ENCODE measurements around the gene PHOX2A.
"Not testable (repeated sequence)": the region's sequence is repeated elsewhere in the genome, so short reads cannot be mapped to it uniquely, and the experiment has no call there.

The PHOX2A gene

DNA sequence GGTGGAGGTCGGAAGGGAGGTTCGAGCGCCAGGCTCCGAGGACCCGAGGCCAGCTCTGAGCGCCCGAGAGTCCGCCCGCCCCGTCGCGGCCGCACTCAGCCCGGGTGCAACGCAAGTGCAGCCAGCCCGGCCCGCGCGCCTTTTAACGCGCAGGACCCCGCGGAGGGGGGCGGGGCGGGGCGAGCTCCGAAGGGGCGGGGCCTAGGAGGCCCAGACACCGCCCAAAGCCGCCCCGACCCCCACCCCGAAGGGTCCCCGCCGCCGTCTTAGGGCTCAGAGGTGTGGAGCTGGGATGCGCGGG, at the start of gene PHOX2A:
PHOX2A (minus strand) TSS at position 117 of the 301 bp plus-strand sequence. CDS start 172 bp downstream, outside the sequence.
- DNase-seq: no peak

DNA sequence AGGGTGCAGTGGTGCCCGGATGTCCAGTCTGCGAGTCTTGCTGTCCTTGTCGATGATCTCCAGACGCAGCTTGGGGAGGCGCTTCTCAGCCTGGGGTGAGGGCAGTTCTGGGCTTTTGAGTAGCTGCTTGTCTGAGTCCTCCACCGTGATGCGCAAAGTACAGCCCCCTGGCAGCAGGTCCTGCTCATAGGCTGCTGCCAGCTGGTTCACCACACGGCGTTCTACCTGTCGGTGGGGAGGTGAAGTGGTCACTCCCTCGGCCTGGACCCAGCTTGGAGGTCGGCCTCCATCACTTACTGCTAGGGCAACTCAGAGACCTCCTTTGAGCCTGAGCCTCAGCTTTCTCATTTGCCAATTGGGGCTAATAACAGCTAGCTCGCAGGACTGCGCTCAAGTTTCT, 49.4 kb upstream of the PHOX2A start:
- no peak for DNase-seq

DNA sequence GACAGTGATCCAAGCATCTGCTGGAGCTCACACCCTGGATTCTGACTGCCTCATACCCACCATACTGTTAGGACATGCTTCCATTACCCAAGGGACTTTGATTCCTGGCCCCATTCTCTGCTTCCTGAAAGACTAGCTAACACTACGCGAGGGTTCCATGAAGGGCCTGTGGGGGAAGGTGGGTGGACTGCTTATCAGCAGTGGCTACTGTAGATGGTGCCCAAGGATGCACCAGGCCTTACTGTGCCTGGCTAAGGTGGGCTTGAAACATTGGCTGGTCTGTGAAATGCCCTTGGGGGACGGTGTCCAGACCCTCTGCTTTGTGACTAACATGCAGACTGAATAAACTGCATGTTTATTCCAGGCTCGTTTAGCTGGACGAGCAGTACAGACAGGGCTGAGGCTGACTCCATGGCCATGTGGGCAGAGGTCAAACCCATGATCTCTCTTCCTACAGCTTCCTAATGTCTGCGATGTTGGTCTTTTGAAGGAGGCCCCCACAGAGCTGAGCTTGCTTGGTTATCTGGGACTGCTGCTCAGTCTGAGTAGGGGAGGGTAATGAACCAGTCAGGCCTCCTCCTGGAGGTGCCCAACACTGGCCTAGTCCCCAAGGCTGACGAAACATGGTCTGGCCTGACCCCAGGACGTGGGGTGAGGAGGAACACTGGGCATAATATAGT, 48.3 kb upstream of the PHOX2A start:
- DNase-seq: no peak

DNA sequence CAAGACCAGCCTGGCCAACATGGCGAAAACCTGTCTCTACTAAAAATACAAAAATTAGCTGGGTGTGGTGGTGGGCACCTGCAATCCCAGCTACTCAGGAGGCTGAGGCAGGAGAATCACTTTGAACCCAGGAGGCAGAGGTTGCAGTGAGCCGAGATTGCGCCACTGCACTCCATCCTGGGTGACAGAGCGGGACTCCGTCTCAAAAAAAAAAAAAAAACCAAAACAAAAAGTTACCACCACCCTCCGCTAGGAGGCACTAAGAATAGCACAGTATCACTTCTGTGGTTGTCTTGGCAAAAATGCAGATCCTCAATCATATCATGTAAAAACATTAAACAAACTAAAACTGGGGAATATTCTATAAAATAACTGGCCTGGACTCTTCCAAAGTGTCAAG, 46.8 kb upstream of the PHOX2A start:
- DNase-seq: not testable (repeated sequence)

DNA sequence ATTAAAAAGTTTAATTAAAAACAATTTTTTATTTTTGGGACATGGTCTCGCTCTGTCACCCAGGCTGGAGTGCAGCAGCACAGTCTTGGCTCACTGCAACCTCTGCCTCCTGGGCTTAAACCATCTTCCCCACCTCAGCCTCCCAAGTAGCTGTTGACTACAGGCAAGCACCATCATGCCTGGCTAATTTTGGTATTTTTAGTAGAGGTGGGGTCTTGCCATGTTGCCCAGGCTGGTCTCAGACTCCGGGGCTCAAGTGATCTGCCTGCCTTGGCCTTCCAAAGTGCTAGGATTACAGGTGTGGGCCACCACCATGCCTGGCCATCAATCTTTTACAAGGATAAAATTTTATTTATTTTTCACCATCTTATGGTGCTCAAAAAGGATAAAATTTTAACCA, 43.3 kb upstream of the PHOX2A start:
- no peak for DNase-seq

GRCh38 chr11:72283947-72284346, 40.0 kb upstream of the PHOX2A start:
- no peak for DNase-seq

- no peak for DNase-seq
Observed at GRCh38 chr11:72280726-72281315, 36.8 kb upstream of the PHOX2A start.

GRCh38 chr11:72280037-72280436, 36.1 kb upstream of the PHOX2A start:
- no peak for DNase-seq

GRCh38 chr11:72278905-72279304, 34.9 kb upstream of the PHOX2A start:
- no peak for DNase-seq

- no peak for DNase-seq
Observed at GRCh38 chr11:72274435-72274834, 30.5 kb upstream of the PHOX2A start.

GRCh38 chr11:72271980-72272379, 28.0 kb upstream of the PHOX2A start:
- no peak for DNase-seq

GRCh38 chr11:72267956-72268617, 24.1 kb upstream of the PHOX2A start:
- DNase-seq: no peak

GRCh38 chr11:72266960-72267359, 23.0 kb upstream of the PHOX2A start:
- not testable (repeated sequence) for DNase-seq

GRCh38 chr11:72265951-72266350, 22.0 kb upstream of the PHOX2A start:
- DNase-seq: no peak

DNA sequence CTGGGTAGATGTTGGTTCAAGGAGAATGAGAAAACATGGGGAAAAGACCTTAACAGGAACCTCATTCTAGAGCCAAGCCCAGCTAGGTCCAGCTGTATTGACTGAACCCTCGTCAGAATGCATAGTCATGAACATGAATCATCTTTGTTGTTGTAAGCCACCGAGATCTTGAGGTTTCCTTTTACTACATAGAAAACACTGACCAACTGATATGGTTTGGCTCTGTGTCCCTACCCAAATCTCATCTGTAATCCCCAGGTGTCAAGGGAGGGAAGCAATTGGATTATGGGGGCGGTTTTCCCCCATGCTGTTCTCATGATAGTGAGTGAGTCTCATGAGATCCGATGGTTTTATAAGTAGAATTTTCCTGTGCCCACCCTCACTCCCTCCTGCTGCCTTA, 19.4 kb upstream of the PHOX2A start:
- no peak for DNase-seq

- DNase-seq: no peak
Observed at GRCh38 chr11:72260574-72260973, 16.6 kb upstream of the PHOX2A start.

GRCh38 chr11:72259490-72259889, 15.5 kb upstream of the PHOX2A start:
- DNase-seq: no peak

DNA sequence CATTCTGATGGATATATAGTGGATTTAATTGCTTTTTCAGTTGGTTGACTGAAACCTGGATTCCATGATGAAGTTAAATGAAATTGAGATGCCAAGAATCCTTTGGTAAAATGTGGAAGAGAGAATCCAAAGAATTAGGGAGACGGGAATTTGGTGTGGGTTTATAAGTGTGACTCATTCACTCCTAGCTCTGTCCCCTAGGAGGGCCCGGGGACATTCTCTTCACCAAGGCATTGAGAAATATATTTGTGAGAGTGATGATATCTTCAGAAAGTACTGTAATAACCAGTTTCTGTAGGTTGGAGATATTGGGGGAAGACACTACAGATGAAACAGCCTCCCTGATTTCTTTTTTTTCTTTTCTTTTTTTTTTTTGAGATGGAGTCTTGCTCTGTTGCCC, 13.6 kb upstream of the PHOX2A start:
- no peak for DNase-seq

GRCh38 chr11:72254299-72254993, 10.5 kb upstream of the PHOX2A start:
- no peak for DNase-seq

- no peak for DNase-seq
Observed at GRCh38 chr11:72253392-72253791, 9.4 kb upstream of the PHOX2A start.

DNA sequence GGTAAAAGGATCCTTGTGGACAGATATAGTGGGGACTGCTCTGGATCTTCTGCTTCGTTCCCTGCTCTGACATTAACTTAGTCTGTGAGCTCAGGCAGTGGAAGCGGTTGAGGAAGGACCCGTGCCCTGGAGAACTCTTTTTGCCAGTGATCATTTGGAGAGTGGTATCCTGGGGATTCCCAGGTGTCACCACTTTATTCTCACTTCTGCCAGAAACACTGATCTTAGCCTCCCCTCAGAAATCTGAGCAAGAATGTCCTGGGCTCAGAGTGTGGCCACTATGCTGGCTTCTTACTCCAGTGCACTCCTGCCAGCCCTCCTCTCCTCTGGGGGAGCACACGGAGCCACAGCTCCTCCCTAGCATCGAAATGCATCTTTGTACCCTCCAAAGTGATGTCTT, 7.6 kb upstream of the PHOX2A start:
- DNase-seq: no peak

DNA sequence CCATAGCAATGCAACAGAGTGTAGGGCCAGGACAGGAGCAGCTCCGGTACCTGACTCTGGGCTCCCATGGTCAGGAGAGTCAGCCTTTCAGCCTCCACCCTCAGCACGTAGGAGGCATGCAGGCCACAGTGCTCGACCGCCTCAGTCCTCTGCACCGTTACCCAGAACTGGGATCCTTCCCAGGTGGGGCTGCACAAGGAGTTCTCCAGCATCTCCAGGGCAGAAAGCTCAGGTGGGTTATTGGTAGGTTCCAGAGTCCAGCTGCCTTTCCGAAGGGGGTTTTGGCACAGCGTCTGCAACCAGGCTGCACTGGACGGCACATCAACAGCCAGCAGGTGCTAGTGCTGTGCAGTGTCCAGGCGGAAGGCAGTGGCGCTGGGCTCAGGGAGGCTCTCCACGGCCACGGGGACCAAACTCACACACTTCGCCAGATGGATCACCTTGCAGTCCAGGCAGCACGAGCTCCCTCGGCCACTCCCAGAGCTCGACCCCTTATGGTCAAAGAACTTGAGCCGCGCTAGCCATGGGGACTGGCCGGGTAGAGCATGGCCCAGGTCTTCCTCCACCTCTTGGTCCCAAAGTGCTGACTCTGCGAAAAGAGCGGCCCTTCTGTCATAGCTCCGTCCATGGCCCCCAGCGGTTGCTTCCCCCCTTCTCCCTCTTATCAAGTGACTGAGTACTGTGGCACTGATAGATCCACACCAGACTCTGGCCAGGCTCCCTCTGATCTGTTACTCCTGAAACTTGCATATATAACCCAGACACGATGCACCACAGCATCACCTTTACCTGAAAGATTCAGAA, 6.9 kb upstream of the PHOX2A start:
- no peak for DNase-seq

GRCh38 chr11:72249961-72250360, 6.0 kb upstream of the PHOX2A start:
- no peak for DNase-seq

Measured in stimulated activated CD4-positive, alpha-beta T cell treated with anti-CD3 and anti-CD28 coated beads, Interleukin-4, amount 100 ng/mL, for 24 hours (primary cell).